GM21529 (cell line): ENCODE measurements around the gene PIAS2.
"Not testable (repeated sequence)": the region's sequence is repeated elsewhere in the genome, so short reads cannot be mapped to it uniquely, and the experiment has no call there.

Experiments
- ATAC-seq: cut with Tn5 transposase; IDR thresholded peaks from one replicate; pipeline ENCODE4 v1.9.1; 2021; ENCODE audit not compliant: unreplicated experiment

The PIAS2 gene, protein sequence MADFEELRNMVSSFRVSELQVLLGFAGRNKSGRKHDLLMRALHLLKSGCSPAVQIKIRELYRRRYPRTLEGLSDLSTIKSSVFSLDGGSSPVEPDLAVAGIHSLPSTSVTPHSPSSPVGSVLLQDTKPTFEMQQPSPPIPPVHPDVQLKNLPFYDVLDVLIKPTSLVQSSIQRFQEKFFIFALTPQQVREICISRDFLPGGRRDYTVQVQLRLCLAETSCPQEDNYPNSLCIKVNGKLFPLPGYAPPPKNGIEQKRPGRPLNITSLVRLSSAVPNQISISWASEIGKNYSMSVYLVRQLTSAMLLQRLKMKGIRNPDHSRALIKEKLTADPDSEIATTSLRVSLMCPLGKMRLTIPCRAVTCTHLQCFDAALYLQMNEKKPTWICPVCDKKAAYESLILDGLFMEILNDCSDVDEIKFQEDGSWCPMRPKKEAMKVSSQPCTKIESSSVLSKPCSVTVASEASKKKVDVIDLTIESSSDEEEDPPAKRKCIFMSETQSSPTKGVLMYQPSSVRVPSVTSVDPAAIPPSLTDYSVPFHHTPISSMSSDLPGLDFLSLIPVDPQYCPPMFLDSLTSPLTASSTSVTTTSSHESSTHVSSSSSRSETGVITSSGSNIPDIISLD

DNA sequence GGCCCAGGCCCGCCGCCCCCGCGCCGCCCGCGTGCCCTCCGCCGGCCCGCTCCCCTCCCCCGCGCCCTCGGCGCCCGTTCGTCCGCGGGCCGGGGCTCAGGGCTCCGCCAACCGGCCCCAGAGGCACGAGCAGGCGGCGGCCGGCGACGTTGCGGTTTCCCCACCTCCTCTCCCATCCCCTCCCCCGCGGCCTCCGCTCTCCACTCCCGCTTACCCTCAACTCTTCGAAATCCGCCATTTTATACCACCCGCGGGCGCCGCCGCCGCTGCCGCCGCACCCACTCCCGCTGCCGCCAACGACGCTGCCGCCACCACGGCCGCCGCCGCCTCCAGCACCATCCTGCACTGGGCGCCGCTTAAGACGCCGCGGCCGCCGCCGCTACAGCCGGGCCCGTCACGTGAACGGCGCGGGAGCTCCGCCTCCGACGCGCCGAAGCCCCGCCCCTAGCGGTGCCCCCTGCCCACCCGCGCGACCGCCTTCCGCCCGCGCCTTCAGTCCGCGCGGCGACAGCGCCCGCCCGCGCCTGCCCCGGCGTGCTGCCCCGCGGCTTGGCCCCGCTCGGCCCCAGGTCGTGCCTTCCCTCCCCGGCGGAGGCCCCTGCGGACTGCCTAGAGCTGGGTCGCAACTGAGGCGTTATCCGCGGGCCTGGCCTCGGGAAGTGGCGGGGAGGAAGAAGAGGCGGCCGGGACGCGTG, at the start of gene PIAS2, which contains the start of gene KATNAL2:
Gene PIAS2, minus strand, starts transcription at position 400 of the 695 bp plus-strand sequence. Its CDS starts 162 bp downstream, at position 238.
Gene KATNAL2, plus strand, starts transcription at position 495 of the 695 bp plus-strand sequence. CDS start 29,271 bp downstream, outside the sequence.
- ATAC-seq, result peak; percentile 90

DNA sequence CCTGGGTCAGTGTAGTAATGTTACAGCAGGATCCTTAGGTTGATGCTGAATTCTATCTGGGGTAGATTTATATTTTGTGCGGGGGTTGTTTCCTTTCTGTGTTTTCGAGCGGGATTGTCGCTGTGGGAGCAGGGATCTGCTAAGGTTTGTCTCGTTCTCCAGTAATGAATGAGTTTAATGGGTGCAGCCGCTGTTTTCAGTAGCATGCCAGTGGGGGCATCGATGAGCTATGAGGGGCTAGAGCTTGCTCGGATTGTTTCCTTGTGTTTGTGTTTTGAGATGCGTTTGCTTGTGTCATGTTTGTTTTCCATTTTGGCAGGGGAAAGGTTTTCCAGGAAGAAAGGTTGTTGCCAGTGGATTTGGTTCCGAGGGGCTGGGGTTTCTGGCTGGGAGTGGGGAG, 49.0 kb upstream of the PIAS2 start:
- ATAC-seq, result not testable (repeated sequence)

DNA sequence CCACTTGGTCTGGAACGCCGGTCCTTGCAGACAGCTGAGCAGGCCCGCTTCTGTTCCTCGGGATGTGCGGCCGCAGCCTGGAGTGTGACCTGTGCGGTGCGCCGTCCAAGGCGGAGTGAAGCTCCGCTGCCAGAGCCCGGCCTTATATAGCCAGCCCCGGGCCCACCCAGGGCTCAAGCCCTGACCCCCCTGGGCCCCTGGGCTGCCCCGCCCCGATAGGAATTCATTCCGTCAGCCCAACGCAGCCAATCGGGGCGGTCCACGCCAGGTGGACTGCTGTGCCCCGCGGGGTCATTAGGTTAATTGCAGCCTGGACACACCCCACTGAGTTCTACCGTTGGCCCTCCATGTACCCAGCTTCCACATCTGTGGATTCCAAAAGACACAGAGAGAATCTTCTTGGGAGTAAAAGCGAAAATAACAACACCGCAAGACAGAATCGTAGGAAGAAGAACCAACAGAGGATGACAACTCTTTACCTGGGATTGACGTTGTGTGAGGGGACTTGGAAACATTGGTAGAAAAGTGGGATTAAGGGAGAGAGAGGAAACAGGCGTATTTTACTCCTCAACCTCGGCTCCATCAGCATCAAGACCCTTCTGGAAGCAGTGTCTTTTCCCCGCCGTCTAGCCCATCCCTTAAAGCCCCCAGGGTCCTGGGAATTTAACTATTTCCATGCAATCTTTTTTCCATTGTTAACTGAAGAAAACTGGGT, 47.4 kb upstream of the PIAS2 start:
- ATAC-seq, result not testable (repeated sequence)

DNA sequence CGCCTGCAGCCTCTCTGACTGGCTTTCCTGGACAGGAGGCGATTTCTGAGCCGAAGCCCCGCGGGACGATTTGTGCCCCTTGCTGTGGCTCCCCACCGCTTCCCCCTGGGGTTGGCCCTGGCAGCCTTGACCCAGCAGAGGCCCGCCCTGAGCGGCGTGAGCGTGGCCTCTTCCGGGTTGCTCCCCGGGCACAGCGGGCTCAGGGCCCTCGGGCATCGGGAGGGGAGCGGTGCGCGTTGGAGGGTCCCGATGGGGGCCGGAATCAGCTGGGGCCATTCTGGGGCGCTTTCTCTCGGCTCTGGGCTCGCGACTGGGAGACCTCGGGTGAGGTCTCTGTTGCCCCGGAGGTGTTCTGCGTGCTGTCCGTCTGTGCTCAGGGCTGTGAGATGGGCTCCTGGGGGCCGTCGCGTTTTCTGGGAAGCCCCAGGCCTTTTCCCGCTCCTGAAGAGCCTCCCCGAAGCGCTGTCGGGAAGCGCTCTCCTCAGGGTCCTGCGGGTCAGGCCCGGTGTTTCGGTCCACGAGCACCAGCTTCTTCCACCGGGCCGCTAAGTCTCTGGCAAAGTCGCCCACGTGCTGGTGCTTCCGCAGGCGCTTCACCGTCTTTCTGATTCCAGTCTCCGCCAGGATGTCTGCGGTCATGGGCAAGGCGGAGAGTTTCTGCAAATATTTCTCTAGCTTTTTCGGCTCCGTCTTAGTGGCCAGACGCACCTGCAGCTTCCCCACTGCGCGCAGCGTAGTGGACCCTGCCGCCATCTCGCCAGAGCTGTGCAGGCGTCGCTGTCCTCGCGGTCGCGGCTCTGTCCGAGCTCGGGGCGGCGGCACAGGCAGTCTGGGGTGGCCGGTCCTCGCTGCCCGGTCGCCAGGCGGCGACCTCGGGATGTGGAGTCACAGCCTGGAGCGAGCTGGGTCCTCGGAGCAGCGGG, 46.6 kb upstream of the PIAS2 start:
- ATAC-seq, result not testable (repeated sequence)

DNA sequence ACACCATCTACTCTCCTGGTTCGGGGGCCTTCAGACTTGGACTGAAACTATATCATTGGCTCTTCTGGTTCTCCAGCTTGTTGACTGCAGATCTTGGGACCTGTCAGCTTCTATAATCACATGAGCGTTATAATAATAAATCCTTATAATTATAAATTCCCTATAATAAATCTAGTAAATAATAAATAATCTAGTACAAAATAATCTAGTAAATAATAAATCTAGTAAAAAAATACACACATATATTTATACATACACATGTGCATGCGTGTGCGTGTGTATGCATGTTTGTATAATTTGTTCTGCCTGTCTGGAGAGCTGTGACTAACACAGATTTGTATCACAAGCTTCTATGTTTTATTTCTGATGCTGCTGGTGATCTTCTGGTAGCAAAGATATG, 40.9 kb upstream of the PIAS2 start:
- no peak for ATAC-seq

DNA sequence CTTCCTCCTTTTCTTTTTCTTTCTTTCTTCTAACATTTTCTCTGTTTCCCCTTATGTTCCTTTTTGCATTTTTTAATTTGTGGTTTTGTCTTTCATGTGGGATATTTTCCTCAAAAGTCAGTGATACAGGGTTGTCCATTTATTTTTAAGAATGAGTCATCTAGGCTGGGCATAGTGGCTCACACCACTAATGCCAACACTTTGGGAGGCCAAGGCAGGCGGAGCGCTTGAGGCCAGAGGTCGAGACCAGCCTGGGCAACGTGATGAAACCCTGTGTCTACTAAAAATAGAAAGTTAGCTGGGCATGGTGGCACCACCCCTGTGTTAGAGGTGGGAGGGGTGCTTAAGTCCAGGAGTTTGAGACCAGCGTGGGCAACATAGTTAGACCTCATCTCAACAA, 35.9 kb upstream of the PIAS2 start:
- no peak for ATAC-seq

DNA sequence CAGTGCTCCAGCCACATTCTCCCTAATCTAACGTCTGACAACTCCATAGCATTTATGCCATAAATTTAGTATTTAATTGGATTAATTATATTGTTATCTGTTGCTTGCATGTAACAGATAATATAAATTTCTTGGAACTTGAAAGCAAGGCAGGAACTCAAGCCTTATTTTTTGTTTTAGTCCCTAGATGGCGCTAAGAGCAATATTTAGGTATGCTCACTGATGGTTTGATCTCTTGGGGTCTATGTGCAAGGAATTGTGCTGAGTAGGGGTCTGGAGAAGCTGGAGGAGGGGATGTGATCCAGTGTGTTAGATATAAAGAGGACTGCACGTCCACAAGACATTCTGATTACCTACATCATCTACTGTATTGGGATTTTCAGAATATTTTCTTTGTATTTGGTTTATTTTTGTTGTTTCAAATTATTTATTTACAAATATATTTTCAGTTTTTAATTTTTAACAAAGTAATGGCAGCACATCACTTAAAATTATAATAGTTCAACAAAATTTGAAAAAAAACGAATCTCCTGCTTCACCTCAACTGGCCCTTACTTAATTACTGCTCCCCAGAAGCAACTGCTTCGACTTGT, 32.9 kb upstream of the PIAS2 start:
- no peak for ATAC-seq

DNA sequence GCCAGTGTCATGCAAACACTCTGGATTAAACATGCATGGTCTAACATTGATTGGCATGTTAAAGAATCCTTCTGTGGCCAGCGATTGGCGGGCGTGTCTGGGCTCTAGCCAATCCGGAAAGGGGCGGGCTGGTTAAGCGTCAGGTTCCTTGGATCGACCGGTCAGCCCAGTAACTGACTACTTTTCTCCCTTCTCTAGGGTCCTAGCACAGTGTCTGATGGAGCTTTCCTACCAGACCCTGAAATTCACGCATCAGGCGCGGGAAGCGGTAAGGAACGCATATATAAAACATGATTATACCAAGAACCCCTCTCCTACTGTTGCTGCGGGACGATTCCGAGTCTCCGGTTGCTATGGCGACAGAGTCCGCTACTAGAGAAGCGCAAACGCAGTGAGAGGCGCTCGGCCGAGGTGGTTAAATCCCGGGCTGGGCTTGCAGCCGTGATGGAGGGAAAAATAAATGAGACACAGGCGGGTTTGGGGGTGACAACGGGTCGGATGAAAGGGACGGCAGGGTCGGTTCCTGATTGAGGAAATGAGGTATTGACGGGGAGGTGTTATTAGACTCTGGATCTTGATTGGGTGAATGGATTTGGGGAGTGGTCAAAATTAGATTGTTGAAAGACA, 29.5 kb upstream of the PIAS2 start:
- ATAC-seq, result peak; percentile 97

DNA sequence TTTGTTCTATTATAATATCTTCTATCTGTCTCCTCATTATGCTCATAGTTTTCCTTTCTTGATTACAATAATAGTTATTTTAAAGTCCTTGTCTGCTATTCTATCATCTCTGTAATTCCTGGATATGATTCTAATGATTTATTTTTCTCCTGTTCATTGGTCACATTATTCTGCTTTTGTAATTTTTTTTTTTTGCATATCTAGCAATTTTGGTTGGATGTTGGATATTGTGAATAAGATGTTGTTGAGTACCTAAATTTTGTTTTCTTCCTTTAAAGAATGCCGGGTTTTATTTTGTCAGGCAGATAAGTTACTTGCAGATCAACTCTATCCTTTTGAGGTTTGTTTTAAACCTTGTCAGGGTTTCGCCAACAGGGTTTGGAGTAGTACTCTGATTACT, 25.3 kb upstream of the PIAS2 start:
- no peak for ATAC-seq

DNA sequence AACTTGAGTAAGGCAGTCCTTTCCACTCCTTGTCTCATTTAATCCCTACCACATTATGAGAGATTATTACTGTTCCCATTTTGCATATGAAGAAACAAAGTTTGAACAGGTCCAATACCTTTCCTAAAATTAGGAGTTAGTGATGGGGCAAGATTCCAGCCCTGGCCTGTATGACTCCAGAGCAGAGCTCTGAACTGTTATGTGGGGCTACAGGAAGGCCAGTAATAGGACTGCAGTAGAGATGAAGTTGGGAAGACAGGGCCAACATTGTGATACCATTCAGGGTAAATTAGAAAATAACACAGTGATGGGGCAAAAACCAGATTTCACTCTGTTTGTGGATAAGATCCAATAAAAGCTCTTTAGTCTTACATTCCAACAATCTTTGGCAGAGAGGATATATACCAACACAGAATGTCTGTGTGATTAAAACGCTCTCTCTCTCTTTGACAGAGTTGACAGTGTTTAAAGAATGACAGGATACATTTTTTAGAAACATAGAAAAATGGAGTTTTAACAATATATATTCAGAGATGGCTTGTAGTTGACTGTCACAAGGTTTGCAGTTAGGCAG, 22.8 kb upstream of the PIAS2 start:
- ATAC-seq, result no peak

DNA sequence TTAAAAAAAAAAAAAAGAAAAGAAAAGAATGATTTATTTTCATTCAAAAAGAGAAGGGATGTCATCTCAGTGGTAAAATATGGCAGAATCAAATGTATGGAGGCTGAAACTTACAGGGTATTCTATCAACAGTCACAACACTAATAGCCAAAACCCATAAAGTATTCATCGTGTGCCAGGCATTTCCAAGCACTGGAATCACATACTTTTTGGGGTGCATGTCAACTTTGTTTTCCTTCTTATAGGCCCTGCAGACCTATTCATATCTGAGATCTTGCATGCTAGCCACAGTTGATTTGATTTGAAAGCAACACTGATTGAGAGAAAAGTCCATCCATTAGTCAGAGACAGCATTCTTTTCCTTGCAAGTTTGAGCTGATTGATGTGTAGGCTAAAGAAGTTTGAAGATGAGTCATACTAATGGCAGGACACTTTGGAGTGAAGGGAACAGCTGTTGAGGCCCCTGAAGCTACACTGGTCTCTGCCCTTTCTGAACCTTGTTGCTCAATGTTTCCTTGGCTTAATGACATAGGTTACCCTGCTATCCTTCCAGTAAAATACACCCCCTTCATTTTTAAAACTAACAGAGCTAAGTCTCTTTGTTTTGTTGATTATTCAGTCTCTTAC, 22.1 kb upstream of the PIAS2 start:
- no peak for ATAC-seq

DNA sequence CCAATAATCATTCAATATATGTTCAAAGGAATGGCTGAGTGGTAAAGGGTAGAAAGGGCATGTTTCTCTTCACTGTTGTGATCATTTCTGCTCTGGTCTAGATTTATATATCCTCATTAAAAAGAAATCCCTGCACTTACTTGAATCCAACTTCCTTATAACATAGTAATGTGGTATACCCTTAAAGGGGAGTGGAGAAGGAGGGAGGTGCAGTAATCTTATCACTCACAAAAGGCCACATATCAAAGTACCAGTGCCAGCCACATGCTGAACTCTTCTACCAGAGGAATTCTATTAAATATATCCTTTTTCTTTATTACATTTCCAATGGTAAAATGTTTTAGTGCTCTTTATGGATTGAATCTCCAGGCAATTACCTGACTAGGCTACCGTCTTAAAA, 3.3 kb upstream of the PIAS2 start:
- ATAC-seq, result no peak

DNA sequence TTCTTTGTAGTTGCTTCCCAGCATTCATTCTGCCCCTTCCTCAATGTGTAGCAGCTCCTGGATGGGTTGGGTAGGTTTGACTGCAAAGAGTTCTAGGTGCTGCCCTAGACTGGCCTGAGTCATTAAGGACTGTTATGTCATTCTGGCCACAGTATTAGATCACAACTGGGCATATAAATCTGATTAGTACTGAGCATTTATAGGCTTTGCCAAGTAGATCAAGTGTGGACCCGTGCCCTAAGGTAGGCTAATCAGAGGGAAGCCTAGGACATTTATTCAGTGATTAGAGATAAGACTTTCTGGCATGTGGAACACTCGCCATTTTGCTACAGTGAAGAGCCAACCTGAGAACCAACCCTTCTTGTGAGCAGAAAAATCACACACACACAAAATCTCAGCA, 2.8 kb upstream of the PIAS2 start:
- ATAC-seq, result no peak

DNA sequence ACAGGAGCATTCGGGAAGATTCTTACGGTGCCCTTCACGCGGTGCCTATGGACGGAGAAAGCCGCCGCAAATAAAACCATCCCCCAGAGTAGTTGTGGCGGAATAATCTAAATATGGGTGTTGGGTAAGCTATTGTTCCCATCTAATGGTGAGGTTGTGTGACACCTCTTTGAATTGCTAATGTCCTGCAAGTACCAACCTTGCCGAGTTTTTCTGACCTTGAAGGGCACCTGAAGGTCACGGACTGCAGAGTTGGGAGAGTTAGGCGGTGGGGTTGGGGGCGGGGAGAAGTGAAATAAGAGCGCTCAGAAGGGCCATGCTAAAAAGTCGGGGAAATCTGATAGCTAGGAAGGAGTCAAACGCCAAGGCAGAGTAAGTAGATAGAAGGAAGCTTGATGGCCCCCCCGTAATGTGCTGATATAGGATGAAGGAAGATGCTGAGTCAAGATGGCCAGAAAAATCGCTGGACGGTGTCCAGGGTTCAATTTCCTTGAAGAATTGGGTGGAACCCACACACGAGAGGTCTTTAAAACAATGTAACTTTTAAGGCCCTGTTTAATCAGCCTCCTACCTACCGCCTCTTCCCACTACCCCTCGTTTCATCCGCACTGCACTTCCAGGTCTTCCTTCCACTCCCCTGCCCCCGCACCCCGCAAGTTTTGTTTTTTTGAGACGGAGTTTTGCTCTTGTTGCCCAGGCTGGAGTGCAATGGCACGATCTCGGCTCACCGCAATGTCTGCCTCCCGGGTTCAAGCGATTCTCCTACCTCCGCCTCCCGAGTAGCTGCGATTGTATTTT, 695 bp upstream of the PIAS2 start:
- ATAC-seq, result peak; percentile 11

DNA sequence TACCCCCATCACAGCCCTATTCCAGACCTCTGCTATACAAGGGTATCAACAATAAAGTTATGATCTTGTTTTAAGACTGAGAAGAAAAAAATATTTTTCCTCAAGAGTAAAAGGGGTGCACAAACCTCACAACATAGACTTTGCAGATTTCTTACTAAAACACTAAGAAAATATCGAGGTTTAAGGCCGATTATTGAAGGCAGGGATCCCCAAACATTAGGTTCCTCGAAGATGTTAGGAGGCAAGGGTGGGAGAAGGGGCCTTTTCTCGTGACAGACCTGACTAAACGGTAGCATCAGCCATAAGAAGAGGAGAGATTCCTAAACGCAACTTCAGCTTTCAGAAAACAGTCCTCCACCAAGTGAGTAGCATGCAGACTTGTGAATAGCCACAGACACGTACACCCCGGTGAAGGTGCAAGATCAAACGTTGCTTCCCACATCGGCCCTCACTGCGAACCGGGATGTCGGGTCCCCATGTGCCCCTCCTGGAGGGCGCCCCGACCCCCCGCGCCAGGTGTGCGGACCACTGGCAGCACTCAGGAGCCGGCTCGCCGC, 678 bp downstream of the PIAS2 start:
- peak; percentile 25 for ATAC-seq

DNA sequence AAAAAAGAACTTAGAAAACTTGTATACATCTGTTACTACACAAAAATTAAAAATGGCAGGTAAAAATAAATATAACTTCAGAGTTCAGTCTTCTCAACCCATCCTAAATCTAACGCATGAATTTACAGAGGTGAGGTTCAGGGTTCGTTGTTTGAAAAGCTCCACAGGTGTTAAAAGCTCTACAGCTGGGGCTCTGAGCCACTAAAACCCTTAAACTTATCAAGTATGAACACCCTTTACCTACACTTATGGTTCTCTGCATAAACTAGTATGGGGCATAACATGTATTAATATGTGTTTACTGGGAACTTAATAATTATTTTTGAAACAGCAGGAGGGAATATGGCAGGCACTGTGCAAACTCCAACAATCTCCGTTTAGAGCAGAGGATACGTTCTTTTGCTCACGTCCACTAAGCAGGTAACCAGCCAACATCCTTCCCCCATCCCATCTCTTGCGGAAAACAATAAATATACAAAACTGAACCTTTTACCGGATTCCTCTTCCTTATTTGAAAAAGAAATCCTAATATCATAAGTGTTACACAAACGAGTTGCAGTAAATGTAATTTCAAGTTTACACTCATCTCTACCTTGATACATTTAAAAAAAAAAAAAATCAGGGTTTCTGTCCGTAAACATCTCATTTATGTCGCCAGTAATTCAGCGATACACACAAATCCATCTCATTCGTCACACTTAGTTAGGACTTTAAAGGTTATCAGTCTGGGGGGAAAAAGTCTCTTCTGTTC, 1.3 kb downstream of the PIAS2 start:
- ATAC-seq, result no peak

DNA sequence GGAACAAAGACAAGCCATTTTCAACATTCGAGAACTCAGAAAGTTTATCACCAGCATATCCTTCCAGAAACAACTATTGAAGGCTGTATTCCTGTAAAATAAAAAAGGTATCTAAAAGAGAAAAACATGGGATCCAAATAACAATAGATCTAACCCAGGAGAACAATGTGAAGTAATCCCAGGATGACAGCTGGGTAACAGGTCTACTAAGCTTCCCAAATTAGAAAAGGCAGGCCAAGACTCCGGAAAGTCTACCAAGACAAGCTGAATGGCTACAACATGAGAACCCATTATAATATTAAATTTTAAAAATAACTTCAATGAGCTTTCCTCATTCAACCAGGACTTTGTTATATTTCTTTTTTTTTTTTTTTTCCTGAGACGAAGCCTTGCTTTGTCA, 6.5 kb downstream of the PIAS2 start:
- ATAC-seq, result no peak
